Medulla oblongata (tissue), 1 donor: ENCODE measurements around the gene TMEM98.
"Not testable (repeated sequence)": the region's sequence is repeated elsewhere in the genome, so short reads cannot be mapped to it uniquely, and the experiment has no call there.

ENCODE experiments used
- DNase-seq: peaks from one replicate; pipeline ENCODE4 v3.0.0-alpha.2; 2015; ENCODE audit errors: extremely low spot score

The TMEM98 gene

GRCh38 chr17:32941419-32942032 lies 13.6 kb downstream of the TMEM98 start:
- no peak for DNase-seq

GRCh38 chr17:32943206-32943605 lies 15.3 kb downstream of the TMEM98 start:
- no peak for DNase-seq

- no peak for DNase-seq
Observed at GRCh38 chr17:32943647-32944191, 15.8 kb downstream of the TMEM98 start.

GRCh38 chr17:32944248-32945020 lies 16.5 kb downstream of the TMEM98 start:
- DNase-seq = no peak

GRCh38 chr17:32946375-32947135 lies 18.6 kb downstream of the TMEM98 start:
- no peak for DNase-seq

- DNase-seq = no peak
Observed at GRCh38 chr17:32947736-32948135, 19.8 kb downstream of the TMEM98 start.

GRCh38 chr17:32949181-32949580 lies 21.2 kb downstream of the TMEM98 start:
- DNase-seq = no peak

- DNase-seq = not testable (repeated sequence)
Observed at GRCh38 chr17:32952491-32952890, 24.5 kb downstream of the TMEM98 start.

- no peak for DNase-seq
Observed at GRCh38 chr17:32953045-32953444, 25.1 kb downstream of the TMEM98 start.

GRCh38 chr17:32953857-32954256 lies 25.9 kb downstream of the TMEM98 start:
- no peak for DNase-seq

GRCh38 chr17:32954477-32954876 lies 26.5 kb downstream of the TMEM98 start:
- no peak for DNase-seq

- no peak for DNase-seq
Observed at GRCh38 chr17:32955155-32955554, 27.2 kb downstream of the TMEM98 start.

GRCh38 chr17:32956240-32956970 lies 28.5 kb downstream of the TMEM98 start:
- no peak for DNase-seq

GRCh38 chr17:32958418-32958817 lies 30.5 kb downstream of the TMEM98 start:
- DNase-seq = no peak

- DNase-seq = no peak
Observed at GRCh38 chr17:32960815-32961214, 32.9 kb downstream of the TMEM98 start.

- DNase-seq = no peak
Observed at GRCh38 chr17:32962320-32962711, 34.4 kb downstream of the TMEM98 start.

- no peak for DNase-seq
Observed at GRCh38 chr17:32964541-32964940, 36.6 kb downstream of the TMEM98 start.

- DNase-seq = not testable (repeated sequence)
Observed at GRCh38 chr17:32969231-32969630, 41.3 kb downstream of the TMEM98 start.

- DNase-seq = no peak
Observed at GRCh38 chr17:32970281-32970680, 42.3 kb downstream of the TMEM98 start.

- no peak for DNase-seq
Observed at GRCh38 chr17:32971171-32971570, 43.2 kb downstream of the TMEM98 start.

GRCh38 chr17:32976131-32976530 lies 48.2 kb downstream of the TMEM98 start:
- DNase-seq = no peak

- DNase-seq = no peak
Observed at GRCh38 chr17:32976605-32977004, 48.7 kb downstream of the TMEM98 start.
